ENCODE measurements around the gene NES.

NES gene

GRCh38 chr1:156680056-156680455 lies 2.8 kb upstream of the NES start:
- DNase-seq = no peak

- DNase-seq = no peak
Observed at GRCh38 chr1:156677616-156678596, 699 bp upstream of the NES start.

GRCh38 chr1:156676114-156676819 lies 940 bp downstream of the NES start:
- DNase-seq = no peak

- no peak for DNase-seq
Observed at GRCh38 chr1:156675210-156676113, 1.7 kb downstream of the NES start.

GRCh38 chr1:156673387-156674121 lies 3.7 kb downstream of the NES start:
- DNase-seq = no peak

- no peak for DNase-seq
Observed at GRCh38 chr1:156671804-156672203, 5.4 kb downstream of the NES start.

GRCh38 chr1:156670791-156671190 lies 6.4 kb downstream of the NES start:
- DNase-seq = no peak

GRCh38 chr1:156670359-156670758 lies 6.8 kb downstream of the NES start:
- no peak for DNase-seq

- no peak for DNase-seq
Observed at GRCh38 chr1:156669794-156670193, 7.4 kb downstream of the NES start.

- DNase-seq = no peak
Observed at GRCh38 chr1:156668801-156669637, 8.2 kb downstream of the NES start.

GRCh38 chr1:156667968-156668709 lies 9.1 kb downstream of the NES start:
- no peak for DNase-seq

- no peak for DNase-seq
Observed at GRCh38 chr1:156667610-156667967, 9.6 kb downstream of the NES start.

- DNase-seq = no peak
Observed at GRCh38 chr1:156666862-156667609, 10.2 kb downstream of the NES start.

GRCh38 chr1:156665539-156665938 lies 11.7 kb downstream of the NES start:
- no peak for DNase-seq

GRCh38 chr1:156664767-156665411 lies 12.3 kb downstream of the NES start:
- DNase-seq = no peak

- DNase-seq = no peak
Observed at GRCh38 chr1:156664046-156664766, 13.0 kb downstream of the NES start.

GRCh38 chr1:156663178-156663577 lies 14.0 kb downstream of the NES start:
- no peak for DNase-seq

- DNase-seq = no peak
Observed at GRCh38 chr1:156662800-156663055, 14.5 kb downstream of the NES start.
